ENCODE results near the gene CCDC88A. TPM values are rescaled to one million over a fixed set of nuclear protein-coding genes. Genes with fewer than 3 reads are reported as not detected.

Gene CCDC88A
- total and polyA plus RNA-seq, 2 donors (not counting 3 experiments of a cell fraction or from before 2014, with no cell fraction given) = 21.1 to 77.4 TPM

GRCh38 chr2:55437515-55438390, 18.1 kb upstream of the CCDC88A start:
- Histone ChIP-seq H3K9ac (replicated peaks; ENCODE audit: extremely low read depth, insufficient read depth, low read length) (no peak overlapping the region), H3K4me1 (ENCODE audit: control insufficient read depth, extremely low read depth, insufficient read depth, low read length) (no peaks in the 10 kb centered on the region), H3K36me3 (ENCODE audit: control insufficient read depth in 2 of 2, extremely low read depth in 1 of 2, insufficient read depth in 2 of 2, low read length in 2 of 2) (no peaks in the 10 kb centered on the region), H3K79me2 (ENCODE audit: control insufficient read depth, insufficient read depth, low read length) (no peaks in the 10 kb centered on the region), H3K27me3 (ENCODE audit: control insufficient read depth in 2 of 2, insufficient read depth in 2 of 2, low read length in 2 of 2) (no peaks in the 10 kb centered on the region), H3K4me2 (ENCODE audit: insufficient read depth, low read length) (no peak overlapping the region), H2AFZ (ENCODE audit: low read depth, low read length) (no peak overlapping the region), H3K9me1 (replicated peaks; ENCODE audit: control insufficient read depth, extremely low read depth, insufficient read depth, low read length) (no peaks in the 10 kb centered on the region), H3K4me3 (replicated peaks in 1 of 3; ENCODE audit: insufficient read depth in 1 of 3, low read depth in 1 of 3, low read length in 3 of 3) (no peak overlapping the region), H4K20me1 (replicated peaks; ENCODE audit: control insufficient read depth, extremely low read depth, insufficient read depth, low read length) (no peaks in the 10 kb centered on the region), H3K27ac (ENCODE audit: insufficient read depth, low read depth, low read length) (no peak overlapping the region), H3K9me3 (replicated peaks; ENCODE audit: control insufficient read depth, insufficient read depth, low read length) (no peaks in the 10 kb centered on the region)
- DNase-seq (ENCODE audit: low read depth, low spot score) (no peak), FAIRE-seq (no peak)
- dilution Hi-C loops (cut with MboI; ENCODE audit: extremely low pct_ligation_motif_present, low sequenced_read_pairs) (no loop called here), intact Hi-C loops (cut with micrococcal nuclease) (no loop called here)
- BruUV-seq (replicated peaks) = no TSS peak
- TF ChIP-seq EZH2 (IDR thresholded peaks at IDR 0.05; ENCODE audit: borderline replicate concordance, low read depth, low read length, severe bottlenecking) (no peak), POLR2A (IDR thresholded peaks at IDR 0.05; ENCODE audit: low read depth, low read length) (no peak), POLR2AphosphoS5 (IDR thresholded peaks at IDR 0.05; ENCODE audit: insufficient read depth, low read depth, low read length) (no peak), CTCF (IDR thresholded peaks at IDR 0.05; ENCODE audit: extremely low read depth in 1 of 2, insufficient read depth in 1 of 2, low read depth in 1 of 2, low read length in 2 of 2) (no peak), JUN (IDR thresholded peaks at IDR 0.05; ENCODE audit: borderline replicate concordance, insufficient read depth, insufficient read length, low read depth) (no peak), GATA2 (IDR thresholded peaks at IDR 0.05; ENCODE audit: insufficient read depth, insufficient read length, low read depth, low read length) (no peak), FOS (IDR thresholded peaks at IDR 0.05; ENCODE audit: borderline replicate concordance, insufficient read depth, low read length) (no peak), MYC (IDR thresholded peaks at IDR 0.05; ENCODE audit: low read depth, low read length) (no peak)
- TF ChIP-seq, protein P1, sequence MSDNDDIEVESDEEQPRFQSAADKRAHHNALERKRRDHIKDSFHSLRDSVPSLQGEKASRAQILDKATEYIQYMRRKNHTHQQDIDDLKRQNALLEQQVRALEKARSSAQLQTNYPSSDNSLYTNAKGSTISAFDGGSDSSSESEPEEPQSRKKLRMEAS (IDR thresholded peaks at IDR 0.05; ENCODE audit: insufficient read depth, insufficient read length) = no peak
- CTCF ChIA-PET = interaction anchor here (1.2 kb wide), 1 partner anchor 21 kb away, joined by 3 read pairs; no protein-coding TSS in a partner anchor
- POLR2A ChIA-PET = no interaction called here

Measured in endothelial cell of umbilical vein (primary cell).